Activated CD4-positive, alpha-beta memory T cell treated with anti-CD3 and anti-CD28 coated beads, Interleukin-2, amount 10 ng/mL, durations not matched to agents 7 days and 5 days (primary cell): ENCODE measurements around the gene DCANP1. TPM values are rescaled to one million over a fixed set of nuclear protein-coding genes. Genes with fewer than 3 reads are reported as not detected.

ENCODE experiments used
- CTCF ChIA-PET: fragments of 350-600 bp; sonication (Branson Sonifier 250); formaldehyde crosslinking; loops from one replicate; lab custom pipeline; 2021; ENCODE audit warnings: antibody characterized with exemption, inconsistent platforms; lab: Charles Lee
- POLR2A ChIA-PET: fragments of 350-600 bp; sonication (Branson Sonifier 250); formaldehyde crosslinking; loops from one replicate; lab custom pipeline; 2021; ENCODE audit warnings: antibody characterized with exemption; lab: Charles Lee
- DNase-seq: peaks from one replicate; pipeline ENCODE4 v3.0.0-alpha.2; 2020
- H3K27ac Mint-ChIP-seq: one replicate; pipeline ENCODE4 v1.8.0; 2021; ENCODE audit warnings: mild to moderate bottlenecking, mixed read lengths
- H3K27me3 Mint-ChIP-seq: one replicate; pipeline ENCODE4 v1.8.0; 2021; ENCODE audit warnings: mixed read lengths
- H3K36me3 Mint-ChIP-seq: one replicate; pipeline ENCODE4 v1.8.0; 2021; ENCODE audit warnings: low read depth, mixed read lengths
- H3K4me1 Mint-ChIP-seq: one replicate; pipeline ENCODE4 v1.8.0; 2021; ENCODE audit warnings: mixed read lengths
- H3K4me3 Mint-ChIP-seq: one replicate; pipeline ENCODE4 v1.8.0; 2021; ENCODE audit warnings: mild to moderate bottlenecking, mixed read lengths
- H3K9me3 Mint-ChIP-seq: one replicate; pipeline ENCODE4 v1.8.0; 2021; ENCODE audit warnings: mixed read lengths
- total RNA-seq, 2 experiments: library from RNA; stranded (reverse); gene quantifications; one replicate each; pipeline ENCODE4 v1.2.3, GENCODE V29; 2021

The DCANP1 gene
- total RNA-seq, 2 experiments from 2014 or later, result not detected

- H3K36me3 Mint-ChIP-seq, result no peaks in the 10 kb centered on the region
- DNase-seq, result peak; percentile 9
- ChIA-PET CTCF (interaction anchor here (0.7 to 1.4 kb wide), 3 partner anchors 15 to 125 kb away, joined by 3 to 5 read pairs (median 4); no protein-coding TSS in a partner anchor), POLR2A (no interaction called here)
- no peak overlapping the region for H3K27ac Mint-ChIP-seq
- H3K27me3 Mint-ChIP-seq, result peaks cover 15% of the 10 kb centered on the region
- no peaks in the 10 kb centered on the region for H3K9me3 Mint-ChIP-seq
- H3K4me3 Mint-ChIP-seq, result no peak overlapping the region
- H3K4me1 Mint-ChIP-seq, result no peaks in the 10 kb centered on the region
Measured at GRCh38 chr5:135441350-135441831, 5.8 kb downstream of the DCANP1 start.

GRCh38 chr5:135440916-135441315 is 6.2 kb downstream of the DCANP1 start:
- Mint-ChIP-seq H3K27ac (no peak overlapping the region), H3K4me3 (no peak overlapping the region), H3K27me3 (peaks cover 15% of the 10 kb centered on the region), H3K36me3 (no peaks in the 10 kb centered on the region), H3K9me3 (no peaks in the 10 kb centered on the region), H3K4me1 (no peaks in the 10 kb centered on the region)
- peak; percentile 10 for DNase-seq
- POLR2A ChIA-PET, result no interaction called here
- CTCF ChIA-PET, result interaction anchor here (0.9 to 1.4 kb wide), 2 partner anchors 16 to 124 kb away, joined by 3 to 5 read pairs; no protein-coding TSS in a partner anchor

- DNase-seq, result peak; percentile 14
- H3K9me3 Mint-ChIP-seq, result no peaks in the 10 kb centered on the region
- CTCF ChIA-PET, result interaction anchor here (1.1 kb wide), 2 partner anchors 14 to 18 kb away, joined by 4 read pairs; no protein-coding TSS in a partner anchor
Measured at GRCh38 chr5:135439231-135440205, 7.6 kb downstream of the DCANP1 start.

GRCh38 chr5:135438636-135439221 is 8.4 kb downstream of the DCANP1 start:
- ChIA-PET POLR2A (no interaction called here), CTCF (interaction anchor here (1.1 kb wide), 1 partner anchor 19 kb away, joined by 4 read pairs; no protein-coding TSS in a partner anchor)
- Mint-ChIP-seq H3K4me3 (no peak overlapping the region), H3K9me3 (no peaks in the 10 kb centered on the region), H3K27me3 (peaks cover 13% of the 10 kb centered on the region), H3K27ac (no peak overlapping the region), H3K4me1 (no peaks in the 10 kb centered on the region), H3K36me3 (no peaks in the 10 kb centered on the region)
- DNase-seq, result peak; percentile 12

More at GRCh38 chr5:135439231-135440205, 7.6 kb downstream of the DCANP1 start:
- POLR2A ChIA-PET, result no interaction called here
- Mint-ChIP-seq H3K27me3 (peaks cover 15% of the 10 kb centered on the region), H3K27ac (no peak overlapping the region), H3K36me3 (no peaks in the 10 kb centered on the region), H3K4me1 (no peaks in the 10 kb centered on the region), H3K4me3 (no peak overlapping the region)

- H3K4me1 Mint-ChIP-seq, result no peaks in the 10 kb centered on the region
- H3K27ac Mint-ChIP-seq, result no peak overlapping the region
- POLR2A ChIA-PET, result no interaction called here
- H3K36me3 Mint-ChIP-seq, result no peaks in the 10 kb centered on the region
- no peak overlapping the region for H3K4me3 Mint-ChIP-seq
- CTCF ChIA-PET, result interaction anchor here (1.1 kb wide), 1 partner anchor 19 kb away, joined by 4 read pairs; no protein-coding TSS in a partner anchor
- DNase-seq, result peak; percentile 11
- H3K9me3 Mint-ChIP-seq, result no peaks in the 10 kb centered on the region
- peaks cover 10% of the 10 kb centered on the region for H3K27me3 Mint-ChIP-seq
Measured at GRCh38 chr5:135437796-135438560, 9.2 kb downstream of the DCANP1 start.

GRCh38 chr5:135437422-135437795 is 9.7 kb downstream of the DCANP1 start:
- Mint-ChIP-seq H3K9me3 (no peaks in the 10 kb centered on the region), H3K27ac (no peak overlapping the region), H3K27me3 (peaks cover 11% of the 10 kb centered on the region), H3K4me3 (no peak overlapping the region), H3K4me1 (no peaks in the 10 kb centered on the region), H3K36me3 (no peaks in the 10 kb centered on the region)
- ChIA-PET CTCF (no interaction called here), POLR2A (no interaction called here)
- no peak for DNase-seq

- DNase-seq, result no peak
- Mint-ChIP-seq H3K27ac (no peak overlapping the region), H3K27me3 (peaks cover 11% of the 10 kb centered on the region), H3K36me3 (no peaks in the 10 kb centered on the region), H3K4me1 (no peaks in the 10 kb centered on the region), H3K4me3 (no peak overlapping the region), H3K9me3 (no peaks in the 10 kb centered on the region)
- POLR2A ChIA-PET, result no interaction called here
- CTCF ChIA-PET, result interaction anchor here (1.7 kb wide), 1 partner anchor 12 kb away, joined by 6 read pairs; no protein-coding TSS in a partner anchor
Measured at GRCh38 chr5:135436951-135437418, 10.2 kb downstream of the DCANP1 start.

- Mint-ChIP-seq H3K27me3 (peaks cover 7% of the 10 kb centered on the region), H3K9me3 (no peaks in the 10 kb centered on the region), H3K27ac (no peak overlapping the region), H3K4me1 (no peaks in the 10 kb centered on the region), H3K36me3 (no peaks in the 10 kb centered on the region), H3K4me3 (no peak overlapping the region)
- CTCF ChIA-PET, result interaction anchor here (1.7 kb wide), 1 partner anchor 10 kb away, joined by 6 read pairs; no protein-coding TSS in a partner anchor
- peak; percentile 11 for DNase-seq
- POLR2A ChIA-PET, result no interaction called here
Measured at GRCh38 chr5:135435467-135436330, 11.4 kb downstream of the DCANP1 start.

- H3K4me1 Mint-ChIP-seq, result no peaks in the 10 kb centered on the region
- no peak overlapping the region for H3K4me3 Mint-ChIP-seq
- no peaks in the 10 kb centered on the region for H3K36me3 Mint-ChIP-seq
- DNase-seq, result no peak
- peaks cover 5% of the 10 kb centered on the region for H3K27me3 Mint-ChIP-seq
- ChIA-PET CTCF (interaction anchor here (0.8 kb wide), 1 partner anchor 9 kb away, joined by 4 read pairs; no protein-coding TSS in a partner anchor), POLR2A (no interaction called here)
- H3K27ac Mint-ChIP-seq, result no peak overlapping the region
- H3K9me3 Mint-ChIP-seq, result no peaks in the 10 kb centered on the region
Measured at GRCh38 chr5:135434591-135435466, 12.3 kb downstream of the DCANP1 start.

GRCh38 chr5:135433681-135434426 is 13.3 kb downstream of the DCANP1 start:
- Mint-ChIP-seq H3K4me1 (no peaks in the 10 kb centered on the region), H3K9me3 (no peaks in the 10 kb centered on the region), H3K27ac (no peak overlapping the region), H3K27me3 (peaks cover 5% of the 10 kb centered on the region), H3K4me3 (no peak overlapping the region), H3K36me3 (no peaks in the 10 kb centered on the region)
- ChIA-PET POLR2A (no interaction called here), CTCF (interaction anchor here (0.8 kb wide), 1 partner anchor 8 kb away, joined by 4 read pairs; no protein-coding TSS in a partner anchor)
- DNase-seq, result no peak
